Suprapubic skin (tissue), 4 donors: ENCODE measurements around the gene SUSD4. TPM values are rescaled to one million over a fixed set of nuclear protein-coding genes. Genes with fewer than 3 reads are reported as not detected.

Experiments used
- DNase-seq, 2 donors: peaks; one replicate each; pipeline ENCODE4 v3.0.0-alpha.2; 2019; ENCODE audit warnings: low spot score in 2 of 2
- H3K27ac ChIP-seq: fragments of 200-600 bp; sonication (generic); one replicate; pipeline ENCODE4 v1.5.1; 2019
- H3K27me3 ChIP-seq: fragments of 200-600 bp; sonication (generic); one replicate; pipeline ENCODE4 v1.5.1; 2019
- H3K36me3 ChIP-seq: fragments of 200-600 bp; sonication (generic); one replicate; pipeline ENCODE4 v1.5.1; 2019
- H3K4me1 ChIP-seq: fragments of 200-600 bp; sonication (generic); one replicate; pipeline ENCODE4 v1.5.1; 2019
- H3K4me3 ChIP-seq: fragments of 200-600 bp; sonication (generic); one replicate; pipeline ENCODE4 v1.5.1; 2019; ENCODE audit warnings: mild to moderate bottlenecking
- H3K9me3 ChIP-seq: fragments of 200-600 bp; sonication (generic); one replicate; pipeline ENCODE4 v1.5.1; 2019
- EP300 ChIP-seq: sonication (generic); formaldehyde crosslinking; IDR thresholded peaks from one replicate; pipeline ENCODE4 v1.6.1; 2017; ENCODE audit warnings: antibody characterized with exemption
- POLR2A ChIP-seq, 2 donors: fragments of 450-650 bp; IDR thresholded peaks; one replicate each; pipeline ENCODE4 v1.6.1; 2017; ENCODE audit warnings: antibody characterized with exemption in 2 of 2, mild to moderate bottlenecking in 2 of 2, moderate library complexity in 2 of 2
- POLR2AphosphoS5 ChIP-seq, 3 donors: sonication (generic); formaldehyde crosslinking; IDR thresholded peaks; one replicate each; pipeline ENCODE4 v1.6.1; 2017; ENCODE audit warnings: antibody characterized with exemption in 3 of 3
- WGBS: methylation state at CpG from one replicate; pipeline ENCODE4 v1.1.5; 2018; 5-methylcytosine and 5-hydroxymethylcytosine counted together
- total RNA-seq, 4 donors: library from RNA; depleted of rRNA; stranded (reverse); fragments of >200 nt; gene quantifications; one replicate each; pipeline ENCODE4 v1.1.0, GENCODE V29; 2016
- TF ChIP-seq, protein P1 (sequence below), 2 donors: fragments of 200-600 bp in 1 of 2; fragments of 450-650 bp in 1 of 2; sonication (generic) in 1 of 2; IDR thresholded peaks; one replicate each; pipeline ENCODE4 v1.5.1; 2016 to 2019; ENCODE audit warnings: antibody characterized with exemption in 2 of 2, mild to moderate bottlenecking in 1 of 2, moderate library complexity in 1 of 2

SUSD4 gene
- total RNA-seq, 4 donors from 2014 or later: 3.3 to 11.3 (median 6.7) TPM

DNA sequence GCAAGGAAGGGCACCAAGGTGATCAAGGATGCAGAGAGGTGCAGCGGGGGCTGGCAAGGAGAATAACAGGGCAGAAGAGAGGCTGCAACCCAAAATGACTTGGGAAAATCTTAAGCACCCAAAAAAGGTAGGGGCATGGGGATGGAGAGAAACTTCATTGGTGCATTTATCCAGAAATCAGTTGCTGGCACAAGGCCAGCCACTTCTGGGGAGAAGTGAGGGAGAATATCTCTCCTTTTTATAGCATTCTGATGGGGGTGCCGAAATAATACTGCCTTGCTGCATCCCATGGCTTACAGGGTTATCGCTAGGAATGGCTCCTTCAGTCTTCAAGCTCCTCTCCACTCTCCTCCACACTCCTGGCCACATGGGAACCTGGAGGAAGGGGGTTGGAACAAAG is 47.9 kb downstream of the SUSD4 start:
- Histone ChIP-seq H3K27ac (no peak overlapping the region), H3K4me3 (no peak overlapping the region), H3K27me3 (no peaks in the 10 kb centered on the region), H3K36me3 (no peaks in the 10 kb centered on the region), H3K9me3 (no peaks in the 10 kb centered on the region), H3K4me1 (peaks cover 9% of the 10 kb centered on the region)
- DNase-seq: no peak
- TF ChIP-seq POLR2A (IDR thresholded peaks at IDR 0.05) (no peak), EP300 (no peak), POLR2AphosphoS5 (IDR thresholded peaks at IDR 0.05) (no peak)
- TF ChIP-seq, protein P1, sequence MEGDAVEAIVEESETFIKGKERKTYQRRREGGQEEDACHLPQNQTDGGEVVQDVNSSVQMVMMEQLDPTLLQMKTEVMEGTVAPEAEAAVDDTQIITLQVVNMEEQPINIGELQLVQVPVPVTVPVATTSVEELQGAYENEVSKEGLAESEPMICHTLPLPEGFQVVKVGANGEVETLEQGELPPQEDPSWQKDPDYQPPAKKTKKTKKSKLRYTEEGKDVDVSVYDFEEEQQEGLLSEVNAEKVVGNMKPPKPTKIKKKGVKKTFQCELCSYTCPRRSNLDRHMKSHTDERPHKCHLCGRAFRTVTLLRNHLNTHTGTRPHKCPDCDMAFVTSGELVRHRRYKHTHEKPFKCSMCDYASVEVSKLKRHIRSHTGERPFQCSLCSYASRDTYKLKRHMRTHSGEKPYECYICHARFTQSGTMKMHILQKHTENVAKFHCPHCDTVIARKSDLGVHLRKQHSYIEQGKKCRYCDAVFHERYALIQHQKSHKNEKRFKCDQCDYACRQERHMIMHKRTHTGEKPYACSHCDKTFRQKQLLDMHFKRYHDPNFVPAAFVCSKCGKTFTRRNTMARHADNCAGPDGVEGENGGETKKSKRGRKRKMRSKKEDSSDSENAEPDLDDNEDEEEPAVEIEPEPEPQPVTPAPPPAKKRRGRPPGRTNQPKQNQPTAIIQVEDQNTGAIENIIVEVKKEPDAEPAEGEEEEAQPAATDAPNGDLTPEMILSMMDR (IDR thresholded peaks at IDR 0.05): no peak
- 96% methylated on average over 3 of the region's 3 CpGs for WGBS

DNA sequence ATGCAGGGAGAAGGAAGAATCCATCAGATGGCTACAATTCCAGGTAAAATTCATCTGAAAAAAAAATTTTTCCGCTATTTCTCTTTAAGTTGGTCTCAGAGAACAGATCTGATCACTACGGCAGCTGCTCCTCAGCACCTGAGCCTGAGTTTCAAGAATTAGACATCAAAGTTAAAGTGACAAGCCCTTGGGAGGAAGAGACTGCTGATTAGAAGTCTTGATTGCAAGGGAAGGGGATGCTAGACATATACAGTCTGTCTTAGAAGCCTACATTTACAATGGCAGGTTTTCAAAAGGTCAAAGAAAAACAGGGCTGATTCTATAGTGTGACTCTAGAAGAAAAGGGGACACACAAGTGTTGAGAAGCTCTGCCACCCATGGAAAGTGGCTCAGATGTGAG is 48.3 kb downstream of the SUSD4 start:
- Histone ChIP-seq H3K27ac (no peak overlapping the region), H3K4me1 (peaks cover 9% of the 10 kb centered on the region), H3K36me3 (no peaks in the 10 kb centered on the region), H3K9me3 (no peaks in the 10 kb centered on the region), H3K27me3 (no peaks in the 10 kb centered on the region), H3K4me3 (no peak overlapping the region)
- WGBS: 86% methylated on average over 2 of the region's 2 CpGs
- no peak for DNase-seq
- TF ChIP-seq POLR2AphosphoS5 (IDR thresholded peaks at IDR 0.05) (no peak), EP300 (no peak), POLR2A (IDR thresholded peaks at IDR 0.05) (no peak)
- TF ChIP-seq, protein P1 (IDR thresholded peaks at IDR 0.05): no peak

DNA sequence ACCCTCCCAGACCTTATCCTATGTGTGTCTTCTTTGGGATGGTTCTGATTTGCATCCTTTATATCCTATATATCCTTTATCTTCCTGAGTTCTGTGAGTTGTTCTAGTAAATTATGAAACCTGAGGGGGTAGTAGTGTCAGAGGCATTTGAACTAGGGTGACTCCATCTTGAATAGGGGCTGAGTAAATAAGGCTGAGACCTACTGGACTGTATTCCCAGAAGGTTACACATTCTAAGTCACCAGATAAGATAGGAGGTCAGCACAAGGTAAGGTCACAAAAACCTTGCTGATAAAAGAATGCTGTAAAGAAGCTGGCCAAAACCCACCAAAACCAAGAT is 50.6 kb downstream of the SUSD4 start:
- Histone ChIP-seq H3K4me1 (no peaks in the 10 kb centered on the region), H3K4me3 (no peak overlapping the region), H3K36me3 (no peaks in the 10 kb centered on the region), H3K9me3 (no peaks in the 10 kb centered on the region), H3K27ac (no peak overlapping the region), H3K27me3 (no peaks in the 10 kb centered on the region)
- no peak for DNase-seq
- no peak for TF ChIP-seq POLR2AphosphoS5 (IDR thresholded peaks at IDR 0.05)
- no peak for TF ChIP-seq EP300
- TF ChIP-seq, protein P1 (IDR thresholded peaks at IDR 0.05): no peak
- TF ChIP-seq POLR2A (IDR thresholded peaks at IDR 0.05): no peak

DNA sequence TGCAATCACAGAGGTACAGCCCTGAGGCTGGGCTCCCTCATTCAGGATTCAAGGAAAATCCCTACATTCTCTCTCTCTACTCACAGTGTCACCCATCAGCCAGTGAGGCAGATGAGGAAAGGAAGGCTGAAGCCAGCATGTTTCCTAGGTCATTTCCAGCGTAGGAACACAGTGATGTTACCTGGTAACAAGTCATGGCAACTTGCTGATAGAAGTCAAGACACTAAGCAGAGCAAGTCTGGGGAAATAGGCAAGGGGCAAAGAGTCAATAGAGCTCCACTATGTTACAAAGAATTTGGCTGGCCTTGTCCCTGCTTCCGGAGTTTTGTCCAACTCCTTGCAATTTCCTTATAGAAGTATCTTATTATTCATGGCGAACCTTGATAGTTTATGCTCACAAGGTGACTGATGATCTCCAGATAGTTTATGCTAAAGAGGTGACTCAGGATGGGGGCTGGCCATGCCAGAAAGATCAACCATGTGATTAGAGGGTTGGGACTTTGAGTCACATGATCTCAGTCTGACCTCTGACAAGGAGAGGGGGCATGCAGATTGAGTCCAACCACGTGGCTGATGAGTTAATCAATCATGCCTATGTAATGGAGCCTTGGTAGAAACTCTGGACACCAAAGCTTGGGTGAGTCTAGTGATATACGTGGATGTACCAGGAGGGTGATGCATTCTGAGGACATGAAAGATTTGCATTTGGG is 51.1 kb downstream of the SUSD4 start:
- TF ChIP-seq EP300: no peak
- TF ChIP-seq POLR2AphosphoS5 (IDR thresholded peaks at IDR 0.05): no peak
- TF ChIP-seq, protein P1 (IDR thresholded peaks at IDR 0.05): no peak
- TF ChIP-seq POLR2A (IDR thresholded peaks at IDR 0.05): no peak
- Histone ChIP-seq H3K4me3 (no peak overlapping the region), H3K9me3 (no peaks in the 10 kb centered on the region), H3K4me1 (no peaks in the 10 kb centered on the region), H3K36me3 (no peaks in the 10 kb centered on the region), H3K27ac (no peak overlapping the region), H3K27me3 (no peaks in the 10 kb centered on the region)
- 53% methylated on average over 5 of the region's 5 CpGs for WGBS
- DNase-seq: no peak

DNA sequence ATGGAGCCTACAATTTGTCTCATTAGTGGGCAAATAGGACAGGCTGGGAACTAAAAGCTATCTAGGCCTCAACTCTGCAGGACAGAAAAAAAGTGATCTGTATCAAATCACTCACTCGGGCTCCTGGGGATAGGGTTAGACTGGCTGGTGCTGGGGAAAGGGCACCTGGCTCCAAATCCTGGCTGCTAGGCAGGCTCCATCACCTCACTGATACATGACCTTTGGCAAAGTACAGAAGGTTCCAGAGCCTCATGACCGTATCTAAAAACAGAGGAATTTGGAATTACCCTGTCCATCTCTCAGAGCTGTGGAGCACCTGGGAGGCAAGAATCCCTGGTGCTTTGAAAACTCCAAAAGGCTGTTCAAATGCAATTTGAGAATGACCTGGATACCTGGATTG is 51.7 kb downstream of the SUSD4 start:
- no peak for DNase-seq

More for the DNA sequence above, 51.7 kb downstream of the SUSD4 start:
- H3K4me3 ChIP-seq: no peak overlapping the region
- H3K27ac ChIP-seq: no peak overlapping the region
- no peaks in the 10 kb centered on the region for H3K36me3 ChIP-seq
- H3K9me3 ChIP-seq: no peaks in the 10 kb centered on the region
- whole genome bisulfite sequencing: 89% methylated on average over 2 of the region's 2 CpGs
- TF ChIP-seq POLR2AphosphoS5 (IDR thresholded peaks at IDR 0.05) (no peak), EP300 (no peak), POLR2A (IDR thresholded peaks at IDR 0.05) (no peak)
- TF ChIP-seq, protein P1 (IDR thresholded peaks at IDR 0.05): no peak
- H3K27me3 ChIP-seq: no peaks in the 10 kb centered on the region
- H3K4me1 ChIP-seq: no peaks in the 10 kb centered on the region
